HCT116 (cell line): Measurements from ENCODE around the gene SYCP2. TPM values are rescaled to one million over a fixed set of nuclear protein-coding genes. Genes with fewer than 3 reads are reported as not detected.

Source experiments
- ATAC-seq: fragments of 200-7000 bp; cut with Tn5 transposase; 2 replicates; pipeline ENCODE4 v1.9.1; 2020; ENCODE audit warnings: mild to moderate bottlenecking, moderate library complexity
- BruUV-seq: library from RNA; stranded (reverse); fragments of 400-500 nt; replicated peaks from 2 replicates; lab custom pipeline; 2021; lab: Mats Ljungman, UMichigan
- CTCF ChIA-PET: fragments of 300-600 bp; sonication (Branson Sonifier 250); formaldehyde crosslinking; loops from one replicate; lab custom pipeline; 2021; ENCODE audit warnings: antibody characterized with exemption; lab: Charles Lee
- POLR2A ChIA-PET: fragments of 300-600, 350-600 bp; sonication (Branson Sonifier 250); formaldehyde crosslinking; loops from one replicate; lab custom pipeline; 2021; ENCODE audit warnings: antibody characterized with exemption; lab: Charles Lee
- RAD21 ChIA-PET, 2 experiments: fragments of 300-600 bp; sonication (Branson Sonifier 250); formaldehyde crosslinking; loops; one replicate each; lab custom pipeline; 2023; ENCODE audit warnings: low total read pairs in 2 of 2; ENCODE audit not compliant: uncharacterized antibody in 2 of 2, unreplicated experiment in 2 of 2, low non-redundant PET in 1 of 2; lab: Charles Lee
- DNase-seq: peaks from one replicate; pipeline ENCODE4 v3.0.0-alpha.2; 2010; ENCODE audit warnings: low read depth, low spot score
- H2AFZ ChIP-seq: fragments of 200-600 bp; shearing (Covaris generic), sonication (generic); 2 replicates; pipeline ENCODE4 v1.6.1; 2017; ENCODE audit warnings: low read depth, mixed run types, mixed read lengths, antibody characterized with exemption, low read length; ENCODE audit not compliant: poor library complexity, severe bottlenecking
- H3K27ac ChIP-seq: 2 replicates; pipeline ENCODE4 v1.5.1; 2012; ENCODE audit warnings: low read depth, low read length
- H3K27me3 ChIP-seq: fragments of 200-600 bp; sonication (generic); 2 replicates; pipeline ENCODE4 v1.6.1; 2016; ENCODE audit warnings: mixed run types, low read length, mixed read lengths; ENCODE audit not compliant: insufficient read depth
- H3K36me3 ChIP-seq, 2 experiments: fragments of 200-500 bp in 1 of 2; fragments of 200-600 bp in 1 of 2; sonication (Bioruptor generic) in 1 of 2; sonication (generic) in 1 of 2; 2 replicates each; pipeline versions ENCODE4 v1.5.1 to v1.6.1; 2014 to 2016; ENCODE audit warnings: low read length in 2 of 2, inconsistent platforms in 1 of 2, mixed read lengths in 1 of 2, mixed run types in 1 of 2; ENCODE audit not compliant: insufficient read depth in 2 of 2, control insufficient read depth in 1 of 2
- H3K4me1 ChIP-seq, 2 experiments: fragments of 200-600 bp in 1 of 2; sonication (generic) in 1 of 2; 2 replicates each; pipeline versions ENCODE4 v1.5.1 to v1.6.1; 2012 to 2017; ENCODE audit warnings: low read length in 2 of 2, inconsistent platforms in 1 of 2, mild to moderate bottlenecking in 1 of 2, mixed read lengths in 1 of 2, mixed run types in 1 of 2, moderate library complexity in 1 of 2; ENCODE audit not compliant: insufficient read depth in 2 of 2, control insufficient read depth in 1 of 2
- H3K4me2 ChIP-seq: fragments of 200-600 bp; sonication (generic); 2 replicates; pipeline ENCODE4 v1.6.1; 2017; ENCODE audit warnings: mixed run types, low read length, mixed read lengths
- H3K4me3 ChIP-seq, 2 experiments: fragments of 200-600 bp in 1 of 2; sonication (generic) in 1 of 2; replicated peaks in 1 of 2; 2 replicates each; pipeline ENCODE4 v1.5.1; 2011 to 2016; ENCODE audit warnings: low read length in 2 of 2, control low read depth in 1 of 2, low read depth in 1 of 2, mild to moderate bottlenecking in 1 of 2, mixed read lengths in 1 of 2, mixed run types in 1 of 2
- H3K79me2 ChIP-seq: fragments of 200-600 bp; sonication (generic); 2 replicates; pipeline ENCODE4 v1.6.1; 2017; ENCODE audit warnings: mild to moderate bottlenecking, mixed run types, low read length, moderate library complexity, mixed read lengths; ENCODE audit not compliant: insufficient read depth
- H3K9ac ChIP-seq: fragments of 200-600 bp; sonication (generic); 2 replicates; pipeline ENCODE4 v1.6.1; 2016; ENCODE audit warnings: low read length, mixed read lengths
- H3K9me2 ChIP-seq: fragments of 200-600 bp; sonication (generic), shearing (Covaris generic); 2 replicates; pipeline ENCODE4 v1.6.1; 2017; ENCODE audit warnings: mixed run types, mild to moderate bottlenecking, moderate library complexity; ENCODE audit not compliant: insufficient read depth
- H3K9me3 ChIP-seq, 2 experiments: fragments of 200-500 bp in 1 of 2; fragments of 200-600 bp in 1 of 2; sonication (Bioruptor generic) in 1 of 2; sonication (generic) in 1 of 2; 2 replicates each; pipeline ENCODE4 v1.6.1; 2014 to 2017; ENCODE audit warnings: low read length in 2 of 2, mixed read lengths in 2 of 2, inconsistent platforms in 1 of 2, low read depth in 1 of 2, mild to moderate bottlenecking in 1 of 2, mixed run types in 1 of 2, moderate library complexity in 1 of 2; ENCODE audit not compliant: control insufficient read depth in 1 of 2, insufficient read depth in 1 of 2
- H4K20me1 ChIP-seq: fragments of 200-600 bp; sonication (generic), shearing (Covaris generic); 2 replicates; pipeline ENCODE4 v1.6.1; 2017; ENCODE audit warnings: mixed run types, mild to moderate bottlenecking, moderate library complexity; ENCODE audit not compliant: insufficient read depth
- ATF3 ChIP-seq: IDR thresholded peaks from 2 replicates; pipeline ENCODE4 v1.6.1; 2012
- CBX3 ChIP-seq: IDR thresholded peaks from 2 replicates; pipeline ENCODE4 v1.6.1; 2012; ENCODE audit warnings: low read depth
- CTCF ChIP-seq, 3 experiments: fragments of 200-600 bp in 1 of 3; sonication (generic) in 1 of 3; IDR thresholded peaks in 2 of 3; conservative IDR thresholded peaks in 1 of 3; 2 replicates each; pipeline ENCODE4 v1.5.1; 2012 to 2017; ENCODE audit warnings: low read depth in 2 of 3, low read length in 2 of 3, antibody characterized with exemption in 1 of 3, borderline replicate concordance in 1 of 3, control low read depth in 1 of 3, mild to moderate bottlenecking in 1 of 3, mixed read lengths in 1 of 3, mixed run types in 1 of 3, moderate library complexity in 1 of 3; ENCODE audit not compliant: insufficient read depth in 1 of 3
- EGR1 ChIP-seq: IDR thresholded peaks from 2 replicates; pipeline ENCODE4 v1.6.1; 2012; ENCODE audit warnings: low read depth
- POLR2A ChIP-seq: IDR thresholded peaks from 2 replicates; pipeline ENCODE4 v1.7.0; 2011; ENCODE audit warnings: borderline replicate concordance; ENCODE audit not compliant: insufficient read depth, insufficient read length; ENCODE audit errors: extremely low read depth
- RAD21 ChIP-seq: IDR thresholded peaks from 2 replicates; pipeline ENCODE4 v1.6.1; 2012; ENCODE audit warnings: low read depth, mild to moderate bottlenecking
- REST ChIP-seq: IDR thresholded peaks from 2 replicates; pipeline ENCODE4 v1.6.1; 2012; ENCODE audit warnings: low read depth
- SP1 ChIP-seq: IDR thresholded peaks from 2 replicates; pipeline ENCODE4 v1.6.1; 2012; ENCODE audit warnings: low read depth
- YY1 ChIP-seq: IDR thresholded peaks from 2 replicates; pipeline ENCODE4 v1.6.1; 2011; ENCODE audit warnings: low read length, low read depth, moderate library complexity, mild to moderate bottlenecking; ENCODE audit not compliant: insufficient replicate concordance; ENCODE audit errors: extremely low read depth
- ZFX ChIP-seq: fragments of 450-650 bp; IDR thresholded peaks from 2 replicates; pipeline ENCODE4 v1.6.1; 2017
- intact Hi-C: fragments of 100-400 bp; cut with micrococcal nuclease; formaldehyde crosslinking; loops from 2 replicates; pipeline ENCODE4 v1.10.0; 2022
- total RNA-seq: library from RNA; stranded (reverse); gene quantifications from one replicate; pipeline ENCODE4 v1.2.1, GENCODE V29; 2021; ENCODE audit not compliant: unreplicated experiment

Gene SYCP2
- total RNA-seq, 1 experiment from 2014 or later: 0.59 TPM

GRCh38 chr20:59939879-59940128 lies 6.4 kb upstream of the SYCP2 start:
- TF ChIP-seq SP1 (no peak), YY1 (no peak), ZFX (no peak; the same call in 1 of the 2 replicates), EGR1 (no peak), POLR2A (no peak), ATF3 (no peak), REST (no peak), RAD21 (no peak), CTCF (IDR thresholded peaks at IDR 0.05 in 2 of 3, conservative IDR thresholded peaks at IDR 0.05 in 1 of 3; ENCODE audit: borderline replicate concordance in 1 of 3, insufficient read depth in 1 of 3, low read depth in 2 of 3, low read length in 2 of 3) (no peak), CBX3 (no peak)
- H4K20me1 ChIP-seq: no peaks in the 10 kb centered on the region
- H3K4me1 ChIP-seq: peaks cover 0 to 9% of the 10 kb centered on the region in 2 experiments; a peak in 2 of 4 replicates
- DNase-seq (no peak), ATAC-seq (peak; percentile 33)
- H3K9ac ChIP-seq: peak overlapping the region; percentile 82
- ChIA-PET POLR2A (interaction anchor here (1.0 to 1.2 kb wide), 3 partner anchors 8 to 29 kb away, joined by 3 to 9 read pairs (median 4); no protein-coding TSS in a partner anchor), CTCF (interaction anchor here (0.7 to 2.3 kb wide), 6 partner anchors 12 to 110 kb away, joined by 3 to 9 read pairs (median 5); partner anchors contain the start of gene CDH26), RAD21 (no interaction called here)
- intact Hi-C loops: no loop called here
- no peak overlapping the region for H2AFZ ChIP-seq
- no peaks in the 10 kb centered on the region for H3K9me3 ChIP-seq
- peak overlapping the region; percentile 77 to 82 for H3K4me3 ChIP-seq
- peaks cover 6 to 11% of the 10 kb centered on the region in 2 experiments for H3K36me3 ChIP-seq
- H3K27me3 ChIP-seq: no peaks in the 10 kb centered on the region
- peak overlapping the region; percentile 91 for H3K4me2 ChIP-seq
- no TSS peak for BruUV-seq
- peak overlapping the region; percentile 97 for H3K27ac ChIP-seq
- no peaks in the 10 kb centered on the region for H3K9me2 ChIP-seq
- H3K79me2 ChIP-seq: no peaks in the 10 kb centered on the region
